MM.1S (cell line): ENCODE data around the gene SLC46A2.

Source experiments
- CTCF ChIP-seq: fragments of 300-600 bp; sonication (generic); IDR thresholded peaks from 2 replicates; pipeline ENCODE4 v1.5.1; 2016; ENCODE audit warnings: antibody characterized with exemption, low read length, mixed read lengths
- EZH2 ChIP-seq: fragments of 300-600 bp; sonication (generic); optimal IDR thresholded peaks from 2 replicates; pipeline ENCODE3; 2017; ENCODE audit warnings: low read depth, mild to moderate bottlenecking, antibody characterized with exemption, low read length, mixed read lengths
- EZH2phosphoT487 ChIP-seq: fragments of 300-600 bp; sonication (generic); IDR thresholded peaks from 2 replicates; pipeline ENCODE4 v1.6.1; 2018; ENCODE audit warnings: antibody characterized with exemption, low read length

- TF ChIP-seq CTCF (no peak), EZH2 (no peak), EZH2phosphoT487 (no peak)
These were observed 2.3 kb upstream of the SLC46A2 start for GRCh38 chr9:112892981-112893380.
